Measurements from ENCODE around the gene OR5V1. TPM values are rescaled to one million over a fixed set of nuclear protein-coding genes. Genes with fewer than 3 reads are reported as not detected.

OR5V1 gene
- total and polyA plus RNA-seq, 4 donors: not detected

DNA sequence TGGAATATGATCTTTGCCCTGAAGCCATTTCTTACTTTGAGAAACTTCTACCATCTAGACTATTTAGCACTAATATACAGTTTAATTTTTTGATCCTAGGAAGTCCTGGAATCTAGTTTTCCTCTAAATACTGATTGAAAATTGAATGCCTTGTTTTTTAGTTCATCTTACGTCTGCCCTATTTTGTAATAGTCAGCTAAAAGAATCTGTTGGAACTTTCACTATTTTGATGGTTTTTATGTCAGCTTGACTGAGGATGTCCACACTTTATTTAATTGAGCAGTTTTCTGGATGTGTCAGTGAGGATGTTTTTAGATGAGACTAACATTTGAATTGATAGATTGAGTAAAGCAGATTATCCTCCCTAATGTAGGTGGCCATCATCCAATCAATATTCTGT, 35.1 kb upstream of the OR5V1 start:
- DNase-seq (ENCODE audit: low spot score): no peak
- Histone ChIP-seq H3K27ac (ENCODE audit: low read depth in 1 of 2, low read length in 2 of 2) (no peak overlapping the region), H3K36me3 (ENCODE audit: control insufficient read depth in 4 of 4, insufficient read depth in 3 of 4, low read depth in 1 of 4, low read length in 3 of 4) (no peaks in the 10 kb centered on the region), H3K9ac (ENCODE audit: low read depth in 1 of 2, low read length in 2 of 2) (no peak overlapping the region), H3K27me3 (ENCODE audit: control insufficient read depth in 4 of 4, insufficient read depth in 4 of 4, low read length in 3 of 4) (no peaks in the 10 kb centered on the region), H3K9me3 (ENCODE audit: control insufficient read depth in 4 of 4, low read length in 3 of 4) (no peaks in the 10 kb centered on the region), H3K4me3 (ENCODE audit: low read depth in 1 of 3, low read length in 3 of 3) (no peak overlapping the region), H3K4me1 (ENCODE audit: control insufficient read depth in 4 of 4, insufficient read depth in 4 of 4, low read length in 3 of 4) (no peaks in the 10 kb centered on the region)
- TF ChIP-seq ATF3 (IDR thresholded peaks at IDR 0.05) (no peak), REST (IDR thresholded peaks at IDR 0.05) (no peak), CTCF (IDR thresholded peaks at IDR 0.05; ENCODE audit: low read depth, low read length, missing input control) (no peak), ZBTB33 (IDR thresholded peaks at IDR 0.05) (no peak), RXRA (IDR thresholded peaks at IDR 0.05) (no peak), RAD21 (IDR thresholded peaks at IDR 0.05) (no peak), FOXA2 (IDR thresholded peaks at IDR 0.05) (no peak), FOXA1 (IDR thresholded peaks at IDR 0.05) (no peak), SP1 (IDR thresholded peaks at IDR 0.05) (no peak), JUND (IDR thresholded peaks at IDR 0.05) (no peak)
- WGBS: 48% methylated on average over 1 of the region's 1 CpG

DNA sequence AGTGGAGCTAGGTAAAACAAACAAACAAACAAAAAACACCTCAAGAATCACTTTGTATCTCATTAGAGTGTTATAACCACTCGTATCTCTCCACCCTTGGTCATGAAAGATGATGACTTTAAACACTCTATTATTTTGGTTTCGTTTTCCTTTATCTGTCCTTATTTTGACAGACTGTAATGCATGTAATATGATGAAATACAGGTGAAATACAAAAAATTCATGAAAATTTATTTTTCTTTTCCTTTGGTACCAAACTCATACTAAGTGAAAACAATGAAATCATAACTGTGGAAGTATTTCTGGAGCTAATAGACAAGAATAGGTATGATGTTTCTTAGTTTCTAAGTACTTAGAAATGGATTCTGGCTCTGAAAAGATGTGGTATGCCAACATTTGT, 30.9 kb upstream of the OR5V1 start:
- H3K27me3 ChIP-seq (ENCODE audit: control insufficient read depth in 4 of 4, insufficient read depth in 4 of 4, low read length in 3 of 4): peaks cover 0 to 4% (median 0%) of the 10 kb centered on the region in 4 donors
- WGBS: 72% methylated on average over 2 of the region's 2 CpGs

More for the DNA sequence above, 30.9 kb upstream of the OR5V1 start:
- Histone ChIP-seq H3K4me3 (ENCODE audit: low read depth in 1 of 3, low read length in 3 of 3) (no peak overlapping the region), H3K4me1 (ENCODE audit: control insufficient read depth in 4 of 4, insufficient read depth in 4 of 4, low read length in 3 of 4) (no peaks in the 10 kb centered on the region), H3K27ac (ENCODE audit: low read depth in 1 of 2, low read length in 2 of 2) (no peak overlapping the region), H3K36me3 (ENCODE audit: control insufficient read depth in 4 of 4, insufficient read depth in 3 of 4, low read depth in 1 of 4, low read length in 3 of 4) (no peaks in the 10 kb centered on the region), H3K9ac (ENCODE audit: low read depth in 1 of 2, low read length in 2 of 2) (no peak overlapping the region), H3K9me3 (ENCODE audit: control insufficient read depth in 4 of 4, low read length in 3 of 4) (no peaks in the 10 kb centered on the region)
- no peak for TF ChIP-seq GABPA (IDR thresholded peaks at IDR 0.05 in 1 of 2, conservative IDR thresholded peaks at IDR 0.05 in 1 of 2)
- no peak for TF ChIP-seq CTCF (IDR thresholded peaks at IDR 0.05; ENCODE audit: low read depth, low read length, missing input control)
- no peak for DNase-seq (ENCODE audit: low spot score)
